Kidney epithelial cell (primary cell): Measurements from ENCODE around the gene MIGA1. TPM values are rescaled to one million over a fixed set of nuclear protein-coding genes. Genes with fewer than 3 reads are reported as not detected.

Source experiments
- DNase-seq: peaks from one replicate; pipeline ENCODE4 v3.0.0-alpha.2; 2010; ENCODE audit warnings: low read depth
- H3K27me3 ChIP-seq: 2 replicates; pipeline ENCODE4 v1.6.0; 2011; ENCODE audit warnings: low read length; ENCODE audit not compliant: control insufficient read depth, insufficient read depth
- H3K36me3 ChIP-seq: 2 replicates; pipeline ENCODE4 v1.5.1; 2011; ENCODE audit warnings: low read length; ENCODE audit not compliant: control insufficient read depth, insufficient read depth
- H3K4me3 ChIP-seq: 2 replicates; pipeline ENCODE4 v1.5.1; 2011; ENCODE audit warnings: low read depth, mild to moderate bottlenecking, control low read depth, low read length
- CTCF ChIP-seq: IDR thresholded peaks from 2 replicates; pipeline ENCODE4 v1.5.1; 2011; ENCODE audit warnings: mild to moderate bottlenecking, moderate library complexity, low read length, control low read depth, inconsistent platforms; ENCODE audit not compliant: insufficient read depth, poor library complexity, severe bottlenecking
- total RNA-seq: library from RNA; depleted of rRNA; stranded (reverse); fragments of >200 nt; gene quantifications from 2 replicates; pipeline ENCODE4 v1.2.3, GENCODE V29; 2015

The MIGA1 gene
- total RNA-seq, 1 donor from 2014 or later, result 14.5 TPM

- Histone ChIP-seq H3K4me3 (peak overlapping the region; percentile 94), H3K36me3 (no peaks in the 10 kb centered on the region), H3K27me3 (no peaks in the 10 kb centered on the region)
- TF ChIP-seq CTCF, result no peak
- no peak for DNase-seq
Observed at GRCh38 chr1:77888781-77889642, 109.6 kb downstream of the MIGA1 start.

- no peak for TF ChIP-seq CTCF
- H3K4me3 ChIP-seq, result peak overlapping the region; percentile 94
- no peaks in the 10 kb centered on the region for H3K36me3 ChIP-seq
- no peak for DNase-seq
- H3K27me3 ChIP-seq, result no peaks in the 10 kb centered on the region
Observed at GRCh38 chr1:77889671-77890070, 110.2 kb downstream of the MIGA1 start.

- no peak for DNase-seq
- Histone ChIP-seq H3K27me3 (no peaks in the 10 kb centered on the region), H3K4me3 (no peak overlapping the region), H3K36me3 (no peaks in the 10 kb centered on the region)
- TF ChIP-seq CTCF, result no peak
Observed at GRCh38 chr1:77891200-77891599, 111.8 kb downstream of the MIGA1 start.

- DNase-seq, result no peak
- Histone ChIP-seq H3K27me3 (no peaks in the 10 kb centered on the region), H3K4me3 (no peak overlapping the region), H3K36me3 (no peaks in the 10 kb centered on the region)
- no peak for TF ChIP-seq CTCF
Observed at GRCh38 chr1:77899647-77900320, 120.3 kb downstream of the MIGA1 start.

GRCh38 chr1:77900687-77901293 is 121.3 kb downstream of the MIGA1 start:
- Histone ChIP-seq H3K27me3 (no peaks in the 10 kb centered on the region), H3K36me3 (no peaks in the 10 kb centered on the region), H3K4me3 (no peak overlapping the region)
- TF ChIP-seq CTCF, result peak; percentile 79
- DNase-seq, result no peak
